ENCODE results near the gene HMCN2.

- TF ChIP-seq CTCF (IDR thresholded peaks at IDR 0.05), result no peak
- TF ChIP-seq, protein P1, sequence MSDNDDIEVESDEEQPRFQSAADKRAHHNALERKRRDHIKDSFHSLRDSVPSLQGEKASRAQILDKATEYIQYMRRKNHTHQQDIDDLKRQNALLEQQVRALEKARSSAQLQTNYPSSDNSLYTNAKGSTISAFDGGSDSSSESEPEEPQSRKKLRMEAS (IDR thresholded peaks at IDR 0.05; ENCODE audit: low read depth), result no peak
- TF ChIP-seq USF2 (IDR thresholded peaks at IDR 0.05; ENCODE audit: borderline replicate concordance, low read depth, low read length), result no peak
- no peak for TF ChIP-seq POLR2AphosphoS5 (IDR thresholded peaks at IDR 0.05; ENCODE audit: low read depth, low read length)
- 0 out of 2 replicates have a peak, but pooled peaks have one; percentile 18 for TF ChIP-seq RAD21 (IDR thresholded peaks at IDR 0.05; ENCODE audit: low read length)
- TF ChIP-seq GABPA (IDR thresholded peaks at IDR 0.05; ENCODE audit: low read depth), result no peak
- TF ChIP-seq EP300 (IDR thresholded peaks at IDR 0.05; ENCODE audit: borderline replicate concordance in 1 of 2, low read depth in 1 of 2, low read length in 1 of 2), result 0 out of 4 replicates have a peak, but pooled peaks of 1 of the 2 experiments have one; percentile 27
- no peak for TF ChIP-seq NFIC (IDR thresholded peaks at IDR 0.05; ENCODE audit: borderline replicate concordance)
- peak; percentile 43 for TF ChIP-seq CHD2 (IDR thresholded peaks at IDR 0.05; ENCODE audit: low read length, partially characterized antibody)
- TF ChIP-seq FOSL2 (IDR thresholded peaks at IDR 0.05; ENCODE audit: borderline replicate concordance, low read depth), result no peak
- peak; percentile 35; the same call in 1 of the 2 replicates for TF ChIP-seq RCOR1 (IDR thresholded peaks at IDR 0.05; ENCODE audit: low read length)
Measured at GRCh38 chr9:130333041-130333711, 67.6 kb downstream of the HMCN2 start.
